SK-N-SH (cell line): ENCODE data around the gene EEF1G. TPM values are rescaled to one million over a fixed set of nuclear protein-coding genes. Genes with fewer than 3 reads are reported as not detected.
A peak's percentile ranks its signal among the peaks of the same experiment; 100 is the strongest.

Experiments used
- CTCF ChIA-PET: fragments of 300-600, 350-600 bp; formaldehyde crosslinking; extraction: SDS; loops from one replicate; lab custom pipeline; 2021; lab: Yijun Ruan, JAX
- POLR2A ChIA-PET: fragments of 350-600 bp; sonication (Branson Sonifier 250); formaldehyde crosslinking; extraction: SDS; loops from one replicate; lab custom pipeline; 2020; ENCODE audit warnings: antibody characterized with exemption, inconsistent platforms; lab: Yijun Ruan, JAX
- DNase-seq: peaks from one replicate; pipeline ENCODE4 v3.0.0; 2012
- H2AFZ ChIP-seq: fragments of 200-600 bp; sonication (generic); 2 replicates; pipeline ENCODE4 v1.8.1; 2016; ENCODE audit warnings: antibody characterized with exemption, mild to moderate bottlenecking, low read depth
- H3F3A ChIP-seq: fragments of 200-600 bp; sonication (generic); replicated peaks from 2 replicates; pipeline ENCODE3; 2016; ENCODE audit warnings: antibody characterized with exemption, mild to moderate bottlenecking; ENCODE audit not compliant: insufficient read depth
- H3K27ac ChIP-seq, 2 experiments: fragments of 200-500 bp in 1 of 2; fragments of 200-600 bp in 1 of 2; sonication (Bioruptor generic) in 1 of 2; sonication (generic), shearing (Covaris generic) in 1 of 2; 2 replicates each; pipeline versions ENCODE4 v1.5.1 to v1.6.1; 2014 to 2016; ENCODE audit warnings: low read depth in 2 of 2, inconsistent platforms in 1 of 2, low read length in 1 of 2, mild to moderate bottlenecking in 1 of 2, mixed read lengths in 1 of 2
- H3K27me3 ChIP-seq: fragments of 200-600 bp; sonication (generic), shearing (Covaris generic); 2 replicates; pipeline ENCODE4 v1.6.1; 2016; ENCODE audit warnings: mixed run types; ENCODE audit not compliant: insufficient read depth
- H3K36me3 ChIP-seq, 2 experiments: fragments of 200-500 bp in 1 of 2; fragments of 200-600 bp in 1 of 2; sonication (Bioruptor generic) in 1 of 2; sonication (generic) in 1 of 2; replicated peaks in 1 of 2; 2 replicates each; pipeline versions ENCODE3 to v1.5.1; 2014 to 2016; ENCODE audit warnings: low read length in 1 of 2, mild to moderate bottlenecking in 1 of 2; ENCODE audit not compliant: insufficient read depth in 2 of 2, control insufficient read depth in 1 of 2
- H3K4me1 ChIP-seq, 2 experiments: fragments of 200-500 bp in 1 of 2; fragments of 200-600 bp in 1 of 2; sonication (Bioruptor generic) in 1 of 2; sonication (generic), shearing (Covaris generic) in 1 of 2; 2 replicates each; pipeline versions ENCODE4 v1.5.1 to v1.6.1; 2014 to 2016; ENCODE audit warnings: low read depth in 1 of 2, low read length in 1 of 2, mixed run types in 1 of 2; ENCODE audit not compliant: insufficient read depth in 2 of 2, control insufficient read depth in 1 of 2
- H3K4me2 ChIP-seq: fragments of 200-600 bp; sonication (generic), shearing (Covaris generic); 2 replicates; pipeline ENCODE4 v1.6.1; 2017; ENCODE audit warnings: mixed run types
- H3K4me3 ChIP-seq, 2 experiments: fragments of 200-500 bp in 1 of 2; fragments of 200-600 bp in 1 of 2; sonication (Bioruptor generic) in 1 of 2; sonication (generic), shearing (Covaris generic) in 1 of 2; 2 replicates each; pipeline versions ENCODE4 v1.5.1 to v1.8.1; 2014 to 2016; ENCODE audit warnings: low read depth in 2 of 2, inconsistent platforms in 1 of 2, low read length in 1 of 2, mild to moderate bottlenecking in 1 of 2, mixed read lengths in 1 of 2, moderate library complexity in 1 of 2
- H3K79me2 ChIP-seq: fragments of 200-600 bp; sonication (generic); 2 replicates; pipeline ENCODE4 v1.8.1; 2017; ENCODE audit warnings: mild to moderate bottlenecking; ENCODE audit not compliant: insufficient read depth
- H3K9ac ChIP-seq: fragments of 200-600 bp; sonication (generic); 2 replicates; pipeline ENCODE4 v1.6.1; 2017; ENCODE audit warnings: mixed run types
- H3K9me2 ChIP-seq: fragments of 200-600 bp; sonication (generic); 2 replicates; pipeline ENCODE4 v1.6.1; 2017; ENCODE audit warnings: mixed run types
- H3K9me3 ChIP-seq: fragments of 200-600 bp; sonication (generic); 2 replicates; pipeline ENCODE4 v1.6.1; 2017; ENCODE audit warnings: mixed run types, mild to moderate bottlenecking, moderate library complexity
- H4K20me1 ChIP-seq: fragments of 200-600 bp; sonication (generic); 2 replicates; pipeline ENCODE4 v1.6.1; 2017; ENCODE audit warnings: mild to moderate bottlenecking, mixed run types; ENCODE audit not compliant: insufficient read depth
- EP300 ChIP-seq, 2 experiments: IDR thresholded peaks; 2 replicates each; pipeline versions ENCODE4 v1.4.0 to v1.6.1; 2012; ENCODE audit warnings: borderline replicate concordance in 1 of 2, low read depth in 1 of 2, low read length in 1 of 2
- FOXJ3 ChIP-seq: sonication (generic); formaldehyde crosslinking; IDR thresholded peaks from 2 replicates; pipeline ENCODE4 v1.5.1; 2020; ENCODE audit warnings: mild to moderate bottlenecking, missing genetic modification reagents
- FOXM1 ChIP-seq: IDR thresholded peaks from 2 replicates; pipeline ENCODE4 v1.4.0; 2012; ENCODE audit warnings: low read depth, mild to moderate bottlenecking
- GABPA ChIP-seq: IDR thresholded peaks from 2 replicates; pipeline ENCODE4 v1.4.0; 2012; ENCODE audit warnings: low read depth, mild to moderate bottlenecking
- GATA2 ChIP-seq: sonication (generic); formaldehyde crosslinking; IDR thresholded peaks from 2 replicates; pipeline ENCODE4 v1.5.0; 2020; ENCODE audit warnings: mild to moderate bottlenecking, missing genetic modification reagents
- IRF3 ChIP-seq: fragments of 150-350 bp; IDR thresholded peaks from 2 replicates; pipeline ENCODE4 v1.6.1; 2016; ENCODE audit warnings: mild to moderate bottlenecking, low read depth, low read length
- MXI1 ChIP-seq: IDR thresholded peaks from 2 replicates; pipeline ENCODE4 v1.6.1; 2012; ENCODE audit warnings: mild to moderate bottlenecking, low read depth, low read length, improper control_type of control experiment
- NRF1 ChIP-seq: IDR thresholded peaks from 2 replicates; pipeline ENCODE4 v1.6.1; 2012; ENCODE audit warnings: low read depth, mild to moderate bottlenecking, low read length
- RFX5 ChIP-seq: IDR thresholded peaks from 2 replicates; pipeline ENCODE4 v1.6.1; 2012; ENCODE audit warnings: mild to moderate bottlenecking, improper control_type of control experiment, low read length
- RXRA ChIP-seq: IDR thresholded peaks from 2 replicates; pipeline ENCODE4 v1.4.0; 2012; ENCODE audit warnings: low read depth, mild to moderate bottlenecking, borderline replicate concordance
- SIN3A ChIP-seq: IDR thresholded peaks from 2 replicates; pipeline ENCODE4 v1.6.1; 2012; ENCODE audit warnings: low read depth, mild to moderate bottlenecking, low read length, moderate library complexity, borderline replicate concordance
- USF2 ChIP-seq: fragments of 150-350 bp; IDR thresholded peaks from 2 replicates; pipeline ENCODE4 v1.6.1; 2017; ENCODE audit warnings: antibody characterized with exemption, low read length, low read depth, borderline replicate concordance
- WGBS: methylation state at CpG from one replicate; pipeline ENCODE4 v1.1.6; 2017; ENCODE audit warnings: low lambda C conversion rate; 5-methylcytosine and 5-hydroxymethylcytosine counted together
- polyA plus RNA-seq, 3 experiments: library from polyadenylated mRNA; depleted of rRNA; stranded (reverse); fragments of >200 nt; gene quantifications; 2 replicates each; pipeline ENCODE4 v1.2.3, GENCODE V29; 2012
- TF ChIP-seq, protein P1 (sequence below): IDR thresholded peaks from 2 replicates; pipeline ENCODE4 v1.4.0; 2012; ENCODE audit warnings: low read depth, borderline replicate concordance
- TF ChIP-seq, protein P2 (sequence below): IDR thresholded peaks from 2 replicates; pipeline ENCODE4 v1.6.1; 2012; ENCODE audit warnings: mild to moderate bottlenecking, low read depth, low read length, moderate library complexity
- TF ChIP-seq, protein P3 (sequence below): IDR thresholded peaks from 2 replicates; pipeline ENCODE4 v1.4.0; 2012; ENCODE audit warnings: low read depth, borderline replicate concordance
- TF ChIP-seq, protein P4 (sequence below): fragments of 200-600 bp; sonication (generic); IDR thresholded peaks from 2 replicates; pipeline ENCODE4 v1.6.1; 2017; ENCODE audit warnings: antibody characterized with exemption, mild to moderate bottlenecking, moderate library complexity

The EEF1G gene
- polyA plus RNA-seq, 1 of the 3 experiments (the other 2 are of a cell fraction): 1,853 TPM

DNA sequence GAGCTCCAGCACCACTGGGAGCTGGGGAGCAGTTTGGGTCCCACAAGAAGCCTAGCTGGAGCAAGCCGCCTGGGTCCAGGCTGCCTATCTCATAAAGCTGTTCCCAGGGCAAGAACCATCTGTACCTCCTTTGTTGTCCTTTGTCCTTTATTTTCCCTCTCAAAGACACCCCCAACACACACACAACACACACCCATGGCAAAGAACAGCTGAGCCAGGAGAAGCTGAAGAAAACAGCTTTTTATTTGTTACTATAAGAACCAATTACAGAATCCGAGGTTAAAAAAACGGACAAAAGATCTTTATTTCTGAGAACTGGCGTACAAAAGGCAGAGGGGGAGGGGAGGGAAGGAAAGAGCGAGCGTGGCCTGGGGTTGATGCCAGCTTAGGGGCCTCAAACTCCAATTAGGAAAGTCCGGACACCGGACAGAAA is 19.3 kb upstream of the EEF1G start:
- H3K4me3 ChIP-seq: no peak overlapping the region
- TF ChIP-seq RFX5: no peak
- TF ChIP-seq, protein P1, sequence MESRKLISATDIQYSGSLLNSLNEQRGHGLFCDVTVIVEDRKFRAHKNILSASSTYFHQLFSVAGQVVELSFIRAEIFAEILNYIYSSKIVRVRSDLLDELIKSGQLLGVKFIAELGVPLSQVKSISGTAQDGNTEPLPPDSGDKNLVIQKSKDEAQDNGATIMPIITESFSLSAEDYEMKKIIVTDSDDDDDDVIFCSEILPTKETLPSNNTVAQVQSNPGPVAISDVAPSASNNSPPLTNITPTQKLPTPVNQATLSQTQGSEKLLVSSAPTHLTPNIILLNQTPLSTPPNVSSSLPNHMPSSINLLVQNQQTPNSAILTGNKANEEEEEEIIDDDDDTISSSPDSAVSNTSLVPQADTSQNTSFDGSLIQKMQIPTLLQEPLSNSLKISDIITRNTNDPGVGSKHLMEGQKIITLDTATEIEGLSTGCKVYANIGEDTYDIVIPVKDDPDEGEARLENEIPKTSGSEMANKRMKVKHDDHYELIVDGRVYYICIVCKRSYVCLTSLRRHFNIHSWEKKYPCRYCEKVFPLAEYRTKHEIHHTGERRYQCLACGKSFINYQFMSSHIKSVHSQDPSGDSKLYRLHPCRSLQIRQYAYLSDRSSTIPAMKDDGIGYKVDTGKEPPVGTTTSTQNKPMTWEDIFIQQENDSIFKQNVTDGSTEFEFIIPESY: no peak
- no peak for TF ChIP-seq IRF3
- no peak for TF ChIP-seq FOXJ3 (CRISPR knock-in tag)
- no peak for TF ChIP-seq MXI1
- no peak for TF ChIP-seq SIN3A
- TF ChIP-seq EP300 (IDR thresholded peaks at IDR 0.05; ENCODE audit: borderline replicate concordance in 1 of 2, low read depth in 1 of 2, low read length in 1 of 2): no peak
- TF ChIP-seq FOXM1: no peak
- TF ChIP-seq GABPA: no peak
- no peak for TF ChIP-seq GATA2 (CRISPR knock-in tag)
- TF ChIP-seq NRF1: no peak
- no peak for TF ChIP-seq RXRA
- TF ChIP-seq USF2: no peak
- TF ChIP-seq, protein P2, sequence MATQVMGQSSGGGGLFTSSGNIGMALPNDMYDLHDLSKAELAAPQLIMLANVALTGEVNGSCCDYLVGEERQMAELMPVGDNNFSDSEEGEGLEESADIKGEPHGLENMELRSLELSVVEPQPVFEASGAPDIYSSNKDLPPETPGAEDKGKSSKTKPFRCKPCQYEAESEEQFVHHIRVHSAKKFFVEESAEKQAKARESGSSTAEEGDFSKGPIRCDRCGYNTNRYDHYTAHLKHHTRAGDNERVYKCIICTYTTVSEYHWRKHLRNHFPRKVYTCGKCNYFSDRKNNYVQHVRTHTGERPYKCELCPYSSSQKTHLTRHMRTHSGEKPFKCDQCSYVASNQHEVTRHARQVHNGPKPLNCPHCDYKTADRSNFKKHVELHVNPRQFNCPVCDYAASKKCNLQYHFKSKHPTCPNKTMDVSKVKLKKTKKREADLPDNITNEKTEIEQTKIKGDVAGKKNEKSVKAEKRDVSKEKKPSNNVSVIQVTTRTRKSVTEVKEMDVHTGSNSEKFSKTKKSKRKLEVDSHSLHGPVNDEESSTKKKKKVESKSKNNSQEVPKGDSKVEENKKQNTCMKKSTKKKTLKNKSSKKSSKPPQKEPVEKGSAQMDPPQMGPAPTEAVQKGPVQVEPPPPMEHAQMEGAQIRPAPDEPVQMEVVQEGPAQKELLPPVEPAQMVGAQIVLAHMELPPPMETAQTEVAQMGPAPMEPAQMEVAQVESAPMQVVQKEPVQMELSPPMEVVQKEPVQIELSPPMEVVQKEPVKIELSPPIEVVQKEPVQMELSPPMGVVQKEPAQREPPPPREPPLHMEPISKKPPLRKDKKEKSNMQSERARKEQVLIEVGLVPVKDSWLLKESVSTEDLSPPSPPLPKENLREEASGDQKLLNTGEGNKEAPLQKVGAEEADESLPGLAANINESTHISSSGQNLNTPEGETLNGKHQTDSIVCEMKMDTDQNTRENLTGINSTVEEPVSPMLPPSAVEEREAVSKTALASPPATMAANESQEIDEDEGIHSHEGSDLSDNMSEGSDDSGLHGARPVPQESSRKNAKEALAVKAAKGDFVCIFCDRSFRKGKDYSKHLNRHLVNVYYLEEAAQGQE: no peak
- TF ChIP-seq, protein P3, sequence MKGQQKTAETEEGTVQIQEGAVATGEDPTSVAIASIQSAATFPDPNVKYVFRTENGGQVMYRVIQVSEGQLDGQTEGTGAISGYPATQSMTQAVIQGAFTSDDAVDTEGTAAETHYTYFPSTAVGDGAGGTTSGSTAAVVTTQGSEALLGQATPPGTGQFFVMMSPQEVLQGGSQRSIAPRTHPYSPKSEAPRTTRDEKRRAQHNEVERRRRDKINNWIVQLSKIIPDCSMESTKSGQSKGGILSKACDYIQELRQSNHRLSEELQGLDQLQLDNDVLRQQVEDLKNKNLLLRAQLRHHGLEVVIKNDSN: no peak
- TF ChIP-seq, protein P4, sequence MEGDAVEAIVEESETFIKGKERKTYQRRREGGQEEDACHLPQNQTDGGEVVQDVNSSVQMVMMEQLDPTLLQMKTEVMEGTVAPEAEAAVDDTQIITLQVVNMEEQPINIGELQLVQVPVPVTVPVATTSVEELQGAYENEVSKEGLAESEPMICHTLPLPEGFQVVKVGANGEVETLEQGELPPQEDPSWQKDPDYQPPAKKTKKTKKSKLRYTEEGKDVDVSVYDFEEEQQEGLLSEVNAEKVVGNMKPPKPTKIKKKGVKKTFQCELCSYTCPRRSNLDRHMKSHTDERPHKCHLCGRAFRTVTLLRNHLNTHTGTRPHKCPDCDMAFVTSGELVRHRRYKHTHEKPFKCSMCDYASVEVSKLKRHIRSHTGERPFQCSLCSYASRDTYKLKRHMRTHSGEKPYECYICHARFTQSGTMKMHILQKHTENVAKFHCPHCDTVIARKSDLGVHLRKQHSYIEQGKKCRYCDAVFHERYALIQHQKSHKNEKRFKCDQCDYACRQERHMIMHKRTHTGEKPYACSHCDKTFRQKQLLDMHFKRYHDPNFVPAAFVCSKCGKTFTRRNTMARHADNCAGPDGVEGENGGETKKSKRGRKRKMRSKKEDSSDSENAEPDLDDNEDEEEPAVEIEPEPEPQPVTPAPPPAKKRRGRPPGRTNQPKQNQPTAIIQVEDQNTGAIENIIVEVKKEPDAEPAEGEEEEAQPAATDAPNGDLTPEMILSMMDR: no peak
- H3K4me1 ChIP-seq: peaks cover 13 to 17% of the 10 kb centered on the region in 2 experiments; a peak in 3 of 4 replicates
- H3K79me2 ChIP-seq: peaks cover 47% of the 10 kb centered on the region
- CTCF ChIA-PET: interaction anchor here (1.1 to 6.2 kb wide), 11 partner anchors 8 to 198 kb away, joined by 3 to 69 read pairs (median 7); partner anchors contain the start of genes EML3, MTA2, ROM1 and TMEM179B
- H3F3A ChIP-seq: peaks cover 50% of the 10 kb centered on the region
- H3K36me3 ChIP-seq: peaks cover 47 to 48% of the 10 kb centered on the region in 2 experiments
- no peak overlapping the region for H2AFZ ChIP-seq
- no peaks in the 10 kb centered on the region for H3K9me2 ChIP-seq
- no peak for DNase-seq
- no peaks in the 10 kb centered on the region for H3K9me3 ChIP-seq
- peak overlapping the region; percentile 88; the same call in 1 of the 2 replicates for H3K4me2 ChIP-seq
- H4K20me1 ChIP-seq: no peaks in the 10 kb centered on the region
- H3K27ac ChIP-seq: peak overlapping the region; percentile 80 to 94
- no peak overlapping the region for H3K9ac ChIP-seq
- no peaks in the 10 kb centered on the region for H3K27me3 ChIP-seq
- 68% methylated on average over 8 of the region's 8 CpGs for WGBS
- POLR2A ChIA-PET: interaction anchor here (1.0 to 2.8 kb wide), 5 partner anchors 19 to 134 kb away, joined by 3 to 47 read pairs (median 18); partner anchors contain the start of genes B3GAT3, EEF1G, EML3 and GANAB
